Loucy (cell line): Measurements from ENCODE around the gene GNAO1.

ENCODE experiments used
- H2AFZ ChIP-seq: fragments of 200-600 bp; sonication (generic); 2 replicates; pipeline ENCODE4 v1.6.0; 2016; ENCODE audit warnings: antibody characterized with exemption, mild to moderate bottlenecking, low read length, moderate library complexity
- H3F3A ChIP-seq: fragments of 200-600 bp; 2 replicates; pipeline ENCODE4 v1.6.0; 2016; ENCODE audit warnings: antibody characterized with exemption, low read depth, mild to moderate bottlenecking
- H3K27me3 ChIP-seq: fragments of 200-600 bp; sonication (generic); 2 replicates; pipeline ENCODE4 v1.6.1; 2014; ENCODE audit warnings: low read length, mild to moderate bottlenecking; ENCODE audit not compliant: insufficient read depth, poor library complexity, severe bottlenecking
- H3K36me3 ChIP-seq: fragments of 200-600 bp; sonication (generic); 2 replicates; pipeline ENCODE4 v1.6.1; 2016; ENCODE audit warnings: low read length; ENCODE audit not compliant: insufficient read depth
- H3K4me1 ChIP-seq: fragments of 200-600 bp; sonication (generic); 2 replicates; pipeline ENCODE4 v1.5.1; 2014; ENCODE audit warnings: low read length, mild to moderate bottlenecking; ENCODE audit not compliant: insufficient read depth, poor library complexity, severe bottlenecking
- H3K4me2 ChIP-seq: fragments of 200-600 bp; sonication (generic); 2 replicates; pipeline ENCODE4 v1.6.0; 2014; ENCODE audit warnings: antibody characterized with exemption, low read length, low read depth, mild to moderate bottlenecking; ENCODE audit not compliant: poor library complexity, severe bottlenecking
- H3K4me3 ChIP-seq: fragments of 200-600 bp; sonication (generic); 2 replicates; pipeline ENCODE4 v1.5.1; 2014; ENCODE audit warnings: low read length, mild to moderate bottlenecking, mixed read lengths; ENCODE audit not compliant: poor library complexity, severe bottlenecking
- H3K79me2 ChIP-seq: fragments of 200-600 bp; sonication (generic); 2 replicates; pipeline ENCODE4 v1.6.1; 2014; ENCODE audit warnings: low read length; ENCODE audit not compliant: insufficient read depth
- H3K9ac ChIP-seq: fragments of 200-600 bp; sonication (generic); 2 replicates; pipeline ENCODE4 v1.6.0; 2014; ENCODE audit warnings: mild to moderate bottlenecking, low read depth, low read length, moderate library complexity; ENCODE audit not compliant: poor library complexity, severe bottlenecking
- H3K9me2 ChIP-seq: fragments of 200-600 bp; sonication (generic); replicated peaks from 2 replicates; pipeline ENCODE4 v1.6.1; 2016; ENCODE audit warnings: low read depth, low read length, mixed read lengths
- H3K9me3 ChIP-seq: fragments of 200-600 bp; sonication (generic); 2 replicates; pipeline ENCODE4 v1.6.1; 2014; ENCODE audit warnings: mild to moderate bottlenecking, antibody characterized with exemption, low read length, low read depth; ENCODE audit not compliant: insufficient read depth
- H4K20me1 ChIP-seq: fragments of 200-600 bp; sonication (generic); 2 replicates; pipeline ENCODE4 v1.6.0; 2014; ENCODE audit warnings: antibody characterized with exemption, low read length, mild to moderate bottlenecking; ENCODE audit not compliant: insufficient read depth, poor library complexity, severe bottlenecking
- CTCF ChIP-seq: fragments of 200-600 bp; sonication (generic); conservative IDR thresholded peaks from 2 replicates; pipeline ENCODE4 v1.5.1; 2014; ENCODE audit warnings: mild to moderate bottlenecking, antibody characterized with exemption, low read length
- EZH2phosphoT487 ChIP-seq: fragments of 200-600 bp; IDR thresholded peaks from 2 replicates; pipeline ENCODE4 v1.6.1; 2018; ENCODE audit warnings: antibody characterized with exemption, mild to moderate bottlenecking, moderate library complexity, borderline replicate concordance

GNAO1 gene

GRCh38 chr16:56237451-56237930 is 46.2 kb downstream of the GNAO1 start:
- Histone ChIP-seq H3K9me3 (no peaks in the 10 kb centered on the region), H3K4me2 (no peak overlapping the region), H3K4me1 (no peaks in the 10 kb centered on the region), H2AFZ (no peak overlapping the region), H3K27me3 (no peaks in the 10 kb centered on the region), H3F3A (no peaks in the 10 kb centered on the region), H3K79me2 (no peaks in the 10 kb centered on the region), H3K36me3 (no peaks in the 10 kb centered on the region), H4K20me1 (no peaks in the 10 kb centered on the region), H3K4me3 (no peak overlapping the region), H3K9me2 (no peaks in the 10 kb centered on the region), H3K9ac (no peak overlapping the region)
- no peak for TF ChIP-seq EZH2phosphoT487
- TF ChIP-seq CTCF: no peak

- Histone ChIP-seq H3F3A (no peaks in the 10 kb centered on the region), H3K9me3 (no peaks in the 10 kb centered on the region), H3K36me3 (no peaks in the 10 kb centered on the region), H3K4me3 (no peak overlapping the region), H3K27me3 (no peaks in the 10 kb centered on the region), H2AFZ (no peak overlapping the region), H3K4me2 (no peak overlapping the region), H3K4me1 (no peaks in the 10 kb centered on the region), H4K20me1 (no peaks in the 10 kb centered on the region), H3K9me2 (no peaks in the 10 kb centered on the region), H3K79me2 (no peaks in the 10 kb centered on the region), H3K9ac (no peak overlapping the region)
- TF ChIP-seq EZH2phosphoT487 (no peak), CTCF (no peak)
Measured at GRCh38 chr16:56238188-56238587, 46.9 kb downstream of the GNAO1 start.

GRCh38 chr16:56241596-56241995 is 50.3 kb downstream of the GNAO1 start:
- no peak overlapping the region for H3K9ac ChIP-seq
- H3K79me2 ChIP-seq: no peaks in the 10 kb centered on the region

More at GRCh38 chr16:56241596-56241995, 50.3 kb downstream of the GNAO1 start:
- Histone ChIP-seq H2AFZ (no peak overlapping the region), H3K36me3 (no peaks in the 10 kb centered on the region), H3F3A (no peaks in the 10 kb centered on the region), H3K4me3 (no peak overlapping the region), H3K9me2 (no peaks in the 10 kb centered on the region), H3K4me2 (no peak overlapping the region), H3K4me1 (no peaks in the 10 kb centered on the region), H4K20me1 (no peaks in the 10 kb centered on the region), H3K27me3 (no peaks in the 10 kb centered on the region), H3K9me3 (no peaks in the 10 kb centered on the region)
- TF ChIP-seq CTCF (no peak), EZH2phosphoT487 (no peak)
